ENCODE results near the gene IL33. TPM values are rescaled to one million over a fixed set of nuclear protein-coding genes. Genes with fewer than 3 reads are reported as not detected.

The IL33 gene
- total RNA-seq, 8 experiments from 2014 or later: 0.19 to 2.3 (median 0.64) TPM; not detected in 5

DNA sequence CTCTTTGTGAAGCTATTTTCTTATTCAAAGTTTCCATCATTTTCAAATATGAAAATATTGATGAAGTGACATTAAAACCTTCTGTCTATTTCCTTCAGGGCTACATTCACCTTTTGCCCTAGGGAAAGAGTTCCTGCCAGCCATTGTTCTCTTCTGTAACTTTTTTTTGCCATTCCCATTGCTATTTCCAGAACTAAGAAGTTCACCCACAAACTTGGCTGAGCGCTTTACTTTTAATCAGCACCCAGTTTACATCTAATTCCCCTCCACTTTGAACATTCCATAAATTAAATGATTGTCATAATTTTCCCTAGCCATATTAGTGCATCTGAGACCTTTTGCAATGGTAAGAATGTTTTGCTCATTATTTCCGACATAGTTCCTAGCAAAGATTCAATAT is 4.4 kb downstream of the IL33 start:
- Histone ChIP-seq H3K4me1 (replicated peaks in 1 of 2) (no peaks in the 10 kb centered on the region), H3K27ac (no peak overlapping the region), H3K4me3 (no peak overlapping the region)
- in situ Hi-C loops (cut with MboI; ENCODE audit: low pct_unique_long_range_greater_than_20kb in 2 of 9, low sequenced_read_pairs in 9 of 9, unreplicated experiment in 9 of 9): no loop called here
- ATAC-seq (replicated peaks in 6 of 8): no peak
- 50 to 94% (median 88%) methylated on average over 2 of the region's 2 CpGs; no CpG with 5 or more reads in 1 of the 10 experiments for WGBS, 10 experiments

DNA sequence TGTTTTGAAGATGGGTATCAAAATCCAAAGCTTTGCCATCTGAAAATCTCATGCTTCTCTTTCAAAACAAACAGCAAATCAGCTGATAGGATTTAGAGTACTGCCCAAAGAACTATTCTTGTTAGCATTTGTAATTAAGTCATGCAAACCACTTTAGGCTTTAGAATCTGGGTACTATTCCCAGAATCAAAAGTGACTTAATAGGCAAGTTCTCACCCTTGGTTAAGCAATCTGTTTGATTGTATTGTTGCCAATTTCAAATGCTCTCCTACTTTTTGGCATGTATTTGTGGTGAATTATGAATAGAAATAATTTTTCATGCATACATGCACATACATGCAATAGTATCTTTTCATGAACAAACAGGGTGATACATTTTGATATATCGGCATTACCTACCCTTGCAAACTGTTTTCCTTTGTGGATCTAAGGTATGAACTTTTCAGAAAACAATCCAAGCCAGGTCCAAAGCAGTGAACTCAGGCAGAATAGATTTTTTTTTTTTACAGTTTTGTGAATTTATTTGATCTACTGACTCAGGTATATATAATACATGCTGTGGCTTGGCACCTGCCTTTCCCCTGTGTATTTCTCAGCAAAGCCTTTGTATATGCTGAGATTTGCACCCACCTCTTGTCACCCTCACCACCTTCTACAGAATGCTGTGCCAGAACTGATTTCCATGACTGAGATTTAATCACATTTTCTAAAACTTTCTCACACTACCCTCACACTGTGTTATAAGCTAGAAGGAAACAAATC is 9.0 kb downstream of the IL33 start:
- in situ Hi-C loops (cut with MboI; ENCODE audit: low pct_unique_long_range_greater_than_20kb in 2 of 9, low sequenced_read_pairs in 9 of 9, unreplicated experiment in 9 of 9): no loop called here
- 67 to 100% (median 100%) methylated on average over 1 of the region's 1 CpG; no CpG with 5 or more reads in 1 of the 10 experiments for WGBS, 10 experiments
- no peak overlapping the region for H3K4me3 ChIP-seq
- no peaks in the 10 kb centered on the region for H3K4me1 ChIP-seq (replicated peaks in 1 of 2)
- ATAC-seq (replicated peaks in 6 of 8): no peak
- H3K27ac ChIP-seq: no peak overlapping the region

DNA sequence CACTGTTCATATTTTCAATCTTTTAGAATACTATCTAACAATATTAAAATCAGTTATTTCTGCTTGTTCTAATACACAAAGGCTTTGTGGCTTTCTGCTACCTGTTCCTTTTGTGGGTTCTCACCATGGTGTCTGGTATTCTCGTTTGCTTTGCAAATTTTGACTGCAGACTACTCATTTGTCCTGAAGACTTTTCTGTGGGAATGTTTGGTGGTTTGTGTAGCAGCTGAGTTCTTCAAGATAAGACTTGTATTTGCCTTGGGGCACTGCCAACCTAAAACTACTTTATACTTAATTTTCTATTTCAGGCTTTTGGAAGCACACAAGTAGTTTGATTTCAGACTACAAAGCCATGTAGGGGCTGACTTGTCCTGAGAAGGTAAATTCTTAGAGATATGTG is 11.1 kb downstream of the IL33 start:
- H3K27ac ChIP-seq: no peak overlapping the region
- no peaks in the 10 kb centered on the region for H3K4me1 ChIP-seq (replicated peaks in 1 of 2)
- ATAC-seq (replicated peaks in 6 of 8): no peak
- H3K4me3 ChIP-seq: no peak overlapping the region
- in situ Hi-C loops (cut with MboI; ENCODE audit: low pct_unique_long_range_greater_than_20kb in 2 of 9, low sequenced_read_pairs in 9 of 9, unreplicated experiment in 9 of 9): no loop called here
- 0 to 57% (median 7%) methylated on average over 1 of the region's 1 CpG; no CpG with 5 or more reads in 1 of the 10 experiments for WGBS, 10 experiments

DNA sequence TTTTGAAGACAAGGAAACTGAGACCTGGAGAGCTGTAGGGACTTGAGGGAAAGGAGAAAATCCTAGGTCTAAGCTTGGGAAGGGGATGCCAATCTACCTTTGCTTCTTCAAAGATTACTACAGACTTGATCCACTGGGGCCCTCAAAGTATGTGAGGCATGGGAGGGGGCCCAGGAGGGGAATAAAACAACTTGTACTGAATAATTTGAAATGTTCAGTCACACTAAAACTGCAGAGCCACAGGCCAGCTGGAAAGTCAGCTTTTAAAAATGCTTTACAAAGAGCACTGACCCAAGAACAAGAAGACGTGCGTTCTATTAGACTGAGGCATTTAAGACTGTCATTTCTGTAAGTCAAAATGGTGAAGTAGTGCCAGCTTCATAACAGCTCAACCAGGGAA is 13.6 kb downstream of the IL33 start:
- H3K4me3 ChIP-seq: no peak overlapping the region
- no peak overlapping the region for H3K27ac ChIP-seq
- in situ Hi-C loops (cut with MboI; ENCODE audit: low pct_unique_long_range_greater_than_20kb in 2 of 9, low sequenced_read_pairs in 9 of 9, unreplicated experiment in 9 of 9): no loop called here
- no peaks in the 10 kb centered on the region for H3K4me1 ChIP-seq (replicated peaks in 1 of 2)
- no peak for ATAC-seq (replicated peaks in 6 of 8)
- 28 to 100% (median 100%) methylated on average over 1 to 2 of the region's 2 CpGs; no CpG with 5 or more reads in 5 of the 10 experiments for WGBS, 10 experiments

DNA sequence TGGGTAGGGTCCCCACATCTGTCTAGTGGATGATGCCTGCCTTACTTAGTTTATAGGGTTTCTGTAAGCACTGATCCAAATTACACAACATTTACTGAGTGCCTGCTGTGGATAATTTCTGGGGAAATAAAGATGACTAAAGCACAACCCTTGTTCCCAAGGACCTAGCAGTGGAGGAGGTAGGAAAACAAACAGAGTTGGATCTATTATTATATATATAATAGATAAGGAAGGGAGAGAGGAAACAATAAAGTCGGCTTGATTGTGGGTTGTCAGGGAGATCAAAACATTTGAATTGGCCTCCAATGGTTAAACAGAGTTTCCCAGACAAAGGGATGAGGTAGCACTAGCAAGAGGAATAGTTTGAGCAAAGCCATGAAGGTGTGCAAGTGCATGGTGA is 14.0 kb downstream of the IL33 start:
- Histone ChIP-seq H3K4me3 (no peak overlapping the region), H3K4me1 (replicated peaks in 1 of 2) (no peaks in the 10 kb centered on the region), H3K27ac (no peak overlapping the region)
- in situ Hi-C loops (cut with MboI; ENCODE audit: low pct_unique_long_range_greater_than_20kb in 2 of 9, low sequenced_read_pairs in 9 of 9, unreplicated experiment in 9 of 9): no loop called here
- ATAC-seq (replicated peaks in 6 of 8): no peak
- WGBS, 10 experiments: 17 to 83% (median 61%) methylated on average over 1 of the region's 1 CpG; no CpG with 5 or more reads in 2 of the 10 experiments

DNA sequence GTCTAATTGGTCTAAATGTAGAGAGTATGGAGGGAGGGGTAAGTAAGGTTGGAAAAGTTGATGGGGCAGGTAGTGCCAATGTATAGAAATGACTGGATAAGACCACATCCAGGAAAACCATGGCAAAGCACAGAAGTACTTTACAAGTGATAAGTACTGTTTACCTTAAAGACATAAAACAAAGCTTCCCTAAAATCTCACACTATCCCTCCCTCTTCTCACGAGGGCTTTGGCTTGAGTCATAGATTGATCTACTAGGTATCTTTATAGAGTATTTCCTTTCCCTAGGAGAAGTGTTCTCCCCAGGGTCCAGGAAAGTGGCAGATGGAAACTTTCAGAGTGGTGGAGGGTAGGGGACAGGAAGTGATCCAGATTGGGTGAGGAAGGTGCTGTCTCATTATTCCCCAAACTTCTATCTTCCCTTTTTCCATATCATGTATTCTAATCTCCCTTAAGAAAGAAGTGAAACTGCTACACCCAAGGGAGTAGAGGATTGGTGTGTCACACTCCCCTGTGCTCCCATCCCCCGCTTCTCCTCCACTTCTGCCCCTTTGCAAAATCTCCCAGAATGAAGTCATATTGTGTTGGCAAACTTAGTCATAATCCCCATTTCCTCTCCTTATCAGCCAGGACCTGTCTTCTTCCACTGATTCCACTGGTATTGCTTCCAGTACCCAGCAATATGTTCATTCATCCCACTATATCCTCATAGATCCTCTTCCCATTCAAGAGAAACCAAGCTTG is 14.6 kb downstream of the IL33 start:
- in situ Hi-C loops (cut with MboI; ENCODE audit: low pct_unique_long_range_greater_than_20kb in 2 of 9, low sequenced_read_pairs in 9 of 9, unreplicated experiment in 9 of 9): no loop called here
- H3K4me3 ChIP-seq: no peak overlapping the region
- ATAC-seq (replicated peaks in 6 of 8): no peak
- no peak overlapping the region for H3K27ac ChIP-seq
- no peaks in the 10 kb centered on the region for H3K4me1 ChIP-seq (replicated peaks in 1 of 2)
- WGBS, 10 experiments: 0 to 88% (median 50%) methylated on average over 1 to 2 of the region's 2 CpGs; no CpG with 5 or more reads in 3 of the 10 experiments

DNA sequence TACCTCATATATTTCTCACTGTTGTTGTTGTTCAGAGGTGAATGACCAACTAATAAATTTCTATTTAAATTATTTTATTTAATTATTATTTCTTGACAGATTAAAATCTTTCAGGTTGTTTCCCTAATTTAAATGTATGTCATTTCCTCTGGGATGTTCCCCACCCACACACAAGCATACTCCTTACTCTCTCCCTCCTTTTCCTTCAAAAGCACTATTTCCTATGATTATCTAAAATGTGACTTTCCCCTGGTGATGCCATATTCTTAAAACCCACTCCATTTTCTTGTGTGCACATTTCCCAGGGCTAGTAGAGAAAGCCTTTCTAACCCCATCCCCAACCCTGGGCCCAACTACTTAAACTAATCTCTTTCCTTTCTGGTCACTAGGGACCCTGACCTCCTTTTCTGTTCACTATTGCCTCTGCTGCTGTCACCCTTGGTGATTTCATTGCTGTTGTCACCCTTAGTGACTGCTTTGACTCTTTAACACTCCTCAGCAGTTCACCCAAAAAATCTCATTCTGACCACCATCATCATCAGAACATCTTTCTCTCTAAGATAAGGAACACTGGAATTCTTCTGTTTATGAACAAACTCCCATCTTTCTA is 16.8 kb downstream of the IL33 start:
- in situ Hi-C loops (cut with MboI; ENCODE audit: low pct_unique_long_range_greater_than_20kb in 2 of 9, low sequenced_read_pairs in 9 of 9, unreplicated experiment in 9 of 9): no loop called here
- no peak overlapping the region for H3K4me3 ChIP-seq
- no peak for ATAC-seq (replicated peaks in 6 of 8)
- no peaks in the 10 kb centered on the region for H3K4me1 ChIP-seq (replicated peaks in 1 of 2)
- H3K27ac ChIP-seq: no peak overlapping the region

DNA sequence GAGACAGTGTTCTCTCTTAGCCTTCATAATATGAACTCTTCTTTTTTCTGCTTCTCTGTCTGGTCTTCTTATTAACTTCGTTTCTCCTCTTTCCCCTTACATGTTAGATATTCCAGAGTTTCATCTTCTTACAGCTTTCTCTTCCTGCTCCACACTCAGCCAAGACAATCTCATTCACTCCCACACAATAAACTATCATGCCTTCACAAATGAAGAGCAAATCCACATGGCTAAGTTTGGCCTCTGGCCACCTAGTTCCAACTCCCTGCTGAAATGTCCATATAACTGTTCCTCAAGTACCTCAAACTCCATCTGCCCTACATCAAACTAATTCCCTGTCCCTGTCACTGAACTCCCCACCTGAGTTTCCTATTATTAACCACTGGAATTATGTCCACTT is 18.4 kb downstream of the IL33 start:
- Histone ChIP-seq H3K4me1 (replicated peaks in 1 of 2) (no peaks in the 10 kb centered on the region), H3K27ac (no peak overlapping the region), H3K4me3 (no peak overlapping the region)
- ATAC-seq (replicated peaks in 6 of 8): no peak
- in situ Hi-C loops (cut with MboI; ENCODE audit: low pct_unique_long_range_greater_than_20kb in 2 of 9, low sequenced_read_pairs in 9 of 9, unreplicated experiment in 9 of 9): no loop called here
- 0 to 47% (median 14%) methylated on average over 1 of the region's 1 CpG; no CpG with 5 or more reads in 2 of the 10 experiments for WGBS, 10 experiments

DNA sequence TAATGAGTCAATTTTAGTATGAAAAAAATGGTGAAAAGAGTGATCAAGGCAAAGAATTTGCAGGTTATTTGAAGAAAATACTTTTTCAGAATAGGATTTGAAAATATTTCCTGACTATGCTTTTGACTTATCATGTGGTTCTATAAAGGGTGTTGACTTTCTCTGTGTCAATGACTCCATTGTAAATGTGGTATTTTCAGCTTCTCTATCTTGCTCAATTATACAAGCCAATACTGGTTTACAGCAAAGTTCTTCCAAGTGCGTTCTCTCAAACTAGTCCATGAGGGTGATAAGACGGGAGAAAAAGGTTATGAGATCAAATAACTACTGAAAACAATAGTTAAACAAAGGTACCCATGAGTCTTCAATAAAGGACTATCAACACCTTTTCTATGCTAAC is 21.7 kb downstream of the IL33 start:
- in situ Hi-C loops (cut with MboI; ENCODE audit: low pct_unique_long_range_greater_than_20kb in 2 of 9, low sequenced_read_pairs in 9 of 9, unreplicated experiment in 9 of 9): no loop called here
- Histone ChIP-seq H3K4me1 (replicated peaks in 1 of 2) (no peaks in the 10 kb centered on the region), H3K27ac (no peak overlapping the region), H3K4me3 (no peak overlapping the region)
- ATAC-seq (replicated peaks in 6 of 8): no peak
- WGBS, 10 experiments: 68 to 100% (median 94%) methylated on average over 1 to 2 of the region's 2 CpGs; no CpG with 5 or more reads in 1 of the 10 experiments

DNA sequence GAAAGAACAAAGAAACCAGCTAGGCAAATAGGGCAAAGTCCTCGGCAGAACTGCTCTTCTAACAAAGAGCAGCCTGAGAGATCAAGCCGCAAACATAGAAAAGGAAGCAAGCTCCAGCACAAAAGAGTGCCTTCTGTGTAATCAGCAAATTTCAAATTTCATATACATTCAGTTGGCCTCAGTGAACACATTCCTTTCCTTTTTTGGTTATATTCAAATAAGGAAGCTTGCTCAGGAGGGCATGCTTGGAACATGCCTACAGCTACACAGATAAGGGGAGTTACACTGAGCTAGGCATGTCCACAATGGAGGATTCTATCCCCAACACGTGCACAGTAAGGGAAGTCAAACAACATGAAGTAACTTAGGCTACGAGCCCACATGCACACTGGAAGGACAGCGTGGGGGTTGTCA is 23.4 kb downstream of the IL33 start:
- in situ Hi-C loops (cut with MboI; ENCODE audit: low pct_unique_long_range_greater_than_20kb in 2 of 9, low sequenced_read_pairs in 9 of 9, unreplicated experiment in 9 of 9): no loop called here
- H3K4me1 ChIP-seq (replicated peaks in 1 of 2): no peaks in the 10 kb centered on the region
- ATAC-seq (replicated peaks in 6 of 8): peak in 3 of 8 experiments; percentile 74 to 86 (median 76)
- H3K4me3 ChIP-seq: no peak overlapping the region
- H3K27ac ChIP-seq: no peak overlapping the region
- WGBS, 10 experiments: 56 to 100% (median 78%) methylated on average over 1 to 5 of the region's 5 CpGs; no CpG with 5 or more reads in 1 of the 10 experiments

DNA sequence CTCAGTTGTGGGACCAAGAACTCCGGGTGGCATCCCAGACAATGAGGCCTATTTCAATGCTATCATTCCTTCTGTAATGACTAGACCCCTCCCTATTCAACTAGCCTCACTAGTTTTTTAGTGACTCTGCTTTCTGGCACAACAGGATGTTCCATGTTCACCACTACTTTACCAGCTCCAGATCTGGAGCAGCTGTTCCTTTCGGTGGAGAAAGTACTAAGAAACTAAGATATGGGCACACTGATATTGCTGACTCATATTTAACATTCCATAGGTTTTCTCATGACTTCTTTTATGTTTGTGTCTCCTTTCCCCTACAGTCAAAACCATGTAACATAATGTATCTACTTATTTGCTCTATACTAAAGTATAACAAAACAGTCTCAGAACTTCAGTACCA is 24.1 kb downstream of the IL33 start:
- Histone ChIP-seq H3K4me3 (no peak overlapping the region), H3K27ac (no peak overlapping the region), H3K4me1 (replicated peaks in 1 of 2) (no peaks in the 10 kb centered on the region)
- in situ Hi-C loops (cut with MboI; ENCODE audit: low pct_unique_long_range_greater_than_20kb in 2 of 9, low sequenced_read_pairs in 9 of 9, unreplicated experiment in 9 of 9): no loop called here
- ATAC-seq (replicated peaks in 6 of 8): no peak
- 79 to 100% (median 100%) methylated on average over 1 to 2 of the region's 2 CpGs; no CpG with 5 or more reads in 1 of the 10 experiments for WGBS, 10 experiments

DNA sequence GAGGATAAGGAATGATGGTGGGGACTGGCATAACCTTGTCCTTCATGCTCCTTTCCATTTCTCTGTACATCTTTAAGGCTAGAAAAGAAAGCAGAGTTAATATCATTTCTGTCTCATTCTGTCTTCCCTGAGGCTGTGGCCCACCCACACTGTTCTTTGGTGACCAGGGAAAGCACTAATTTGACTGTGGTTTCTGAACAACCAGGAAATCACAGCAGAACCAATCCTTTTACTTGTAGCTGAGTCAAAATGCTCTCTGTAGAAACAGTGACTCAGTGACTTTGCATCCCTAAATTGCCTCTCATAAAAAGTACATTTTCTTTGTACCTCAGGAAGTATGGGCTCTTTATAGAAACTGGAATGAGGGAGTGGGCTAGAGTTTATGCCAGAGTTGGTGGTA is 28.1 kb downstream of the IL33 start:
- no peaks in the 10 kb centered on the region for H3K4me1 ChIP-seq (replicated peaks in 1 of 2)
- peak in 2 of 8 experiments; percentile 39 to 50 for ATAC-seq (replicated peaks in 6 of 8)

DNA sequence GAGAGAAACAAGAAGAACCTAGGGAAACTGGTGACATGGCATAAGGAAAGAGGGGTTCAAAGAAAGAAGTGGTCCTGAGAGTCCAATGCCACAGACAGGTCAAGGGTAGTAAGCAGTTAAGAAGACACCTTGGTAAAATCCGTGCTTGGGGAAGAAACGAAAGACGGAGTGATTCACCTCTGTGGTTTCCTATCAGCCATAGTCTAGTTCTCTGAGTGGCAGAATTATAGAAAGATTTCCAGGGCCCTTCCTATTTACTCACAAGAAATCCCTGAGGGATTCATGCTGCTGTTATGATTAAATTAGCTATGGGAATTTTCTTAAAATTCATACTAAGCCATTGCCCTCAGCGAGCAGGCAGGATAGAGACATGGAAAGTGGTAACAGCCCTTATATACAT is 31.7 kb downstream of the IL33 start:
- no peak for ATAC-seq (replicated peaks in 6 of 8)

More for the DNA sequence above, 28.1 kb downstream of the IL33 start:
- Histone ChIP-seq H3K4me3 (no peak overlapping the region), H3K27ac (no peak overlapping the region)
- in situ Hi-C loops (cut with MboI; ENCODE audit: low pct_unique_long_range_greater_than_20kb in 2 of 9, low sequenced_read_pairs in 9 of 9, unreplicated experiment in 9 of 9): no loop called here

More for the DNA sequence above, 31.7 kb downstream of the IL33 start:
- H3K4me1 ChIP-seq (replicated peaks in 1 of 2): no peaks in the 10 kb centered on the region
- in situ Hi-C loops (cut with MboI; ENCODE audit: low pct_unique_long_range_greater_than_20kb in 2 of 9, low sequenced_read_pairs in 9 of 9, unreplicated experiment in 9 of 9): no loop called here
- no peak overlapping the region for H3K27ac ChIP-seq
- 0 to 69% (median 52%) methylated on average over 2 to 4 of the region's 4 CpGs; no CpG with 5 or more reads in 1 of the 10 experiments for WGBS, 10 experiments
- no peak overlapping the region for H3K4me3 ChIP-seq
